Measurements from ENCODE around the gene SLC4A5.

The SLC4A5 gene

GRCh38 chr2:74307720-74308119, 35.5 kb downstream of the SLC4A5 start:
- DNase-seq, result no peak

DNA sequence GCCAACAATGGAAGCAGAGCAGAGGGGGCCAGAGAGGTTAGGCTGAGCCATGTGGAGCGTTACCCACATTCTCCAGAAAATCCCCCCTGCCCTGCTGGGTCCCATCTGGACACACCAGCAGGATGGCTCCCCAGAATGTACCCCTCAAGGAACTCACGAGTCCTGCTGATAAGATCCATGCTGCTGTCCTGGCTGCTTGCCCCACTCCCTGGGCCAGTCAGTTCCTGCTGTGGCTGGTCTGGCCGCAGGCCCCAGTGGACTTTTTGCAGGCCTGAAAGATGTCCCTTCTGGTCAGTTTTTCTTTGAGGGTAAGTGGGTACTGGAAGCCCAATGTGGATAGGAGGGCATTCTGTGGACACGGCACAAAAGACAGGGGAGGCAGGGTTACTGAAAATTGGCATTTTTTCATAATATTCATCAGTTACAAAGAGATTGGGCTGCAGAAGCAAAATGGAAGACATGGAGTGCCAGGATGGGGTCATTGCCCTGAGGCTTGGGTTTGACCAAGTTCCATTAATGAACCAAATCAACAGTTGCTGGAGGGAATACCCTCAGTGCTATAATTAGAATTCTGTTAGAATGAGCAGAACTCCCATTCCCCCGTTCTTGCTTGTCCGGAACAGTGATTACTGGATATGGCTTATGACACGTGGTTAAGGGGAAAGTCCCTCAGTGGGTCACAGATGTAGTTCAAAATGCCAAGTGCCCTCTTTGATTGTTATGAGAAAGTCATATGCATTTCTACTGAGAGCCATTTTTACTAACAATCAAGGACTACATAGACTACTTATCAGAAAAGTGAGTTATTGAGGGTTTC, 38.7 kb downstream of the SLC4A5 start:
- DNase-seq, result no peak

- no peak for DNase-seq
These were observed 40.4 kb downstream of the SLC4A5 start for GRCh38 chr2:74302865-74303264.

GRCh38 chr2:74301262-74301661, 42.0 kb downstream of the SLC4A5 start:
- no peak for DNase-seq

- no peak for DNase-seq
These were observed 42.7 kb downstream of the SLC4A5 start for GRCh38 chr2:74300506-74300905.

DNA sequence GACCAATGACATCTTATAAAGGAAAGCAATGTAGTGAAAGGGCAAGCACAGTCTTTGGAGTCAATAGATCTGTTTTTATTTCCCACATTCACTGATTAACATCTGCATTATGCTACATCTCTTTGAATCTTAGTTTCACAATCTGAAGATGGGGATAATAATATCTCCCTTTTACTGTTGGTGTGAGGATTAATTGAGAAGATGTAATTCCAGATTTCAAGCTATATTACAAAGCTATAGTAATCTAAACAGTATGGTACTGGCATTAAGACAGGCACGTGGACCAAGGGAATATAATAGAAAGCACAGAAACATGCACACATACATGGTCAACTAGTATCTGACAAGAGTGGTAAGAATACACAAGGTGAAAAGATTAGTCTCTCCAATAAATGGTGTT, 45.3 kb downstream of the SLC4A5 start:
- no peak for DNase-seq

- no peak for DNase-seq
These were observed 45.8 kb downstream of the SLC4A5 start for GRCh38 chr2:74297391-74297790.

DNA sequence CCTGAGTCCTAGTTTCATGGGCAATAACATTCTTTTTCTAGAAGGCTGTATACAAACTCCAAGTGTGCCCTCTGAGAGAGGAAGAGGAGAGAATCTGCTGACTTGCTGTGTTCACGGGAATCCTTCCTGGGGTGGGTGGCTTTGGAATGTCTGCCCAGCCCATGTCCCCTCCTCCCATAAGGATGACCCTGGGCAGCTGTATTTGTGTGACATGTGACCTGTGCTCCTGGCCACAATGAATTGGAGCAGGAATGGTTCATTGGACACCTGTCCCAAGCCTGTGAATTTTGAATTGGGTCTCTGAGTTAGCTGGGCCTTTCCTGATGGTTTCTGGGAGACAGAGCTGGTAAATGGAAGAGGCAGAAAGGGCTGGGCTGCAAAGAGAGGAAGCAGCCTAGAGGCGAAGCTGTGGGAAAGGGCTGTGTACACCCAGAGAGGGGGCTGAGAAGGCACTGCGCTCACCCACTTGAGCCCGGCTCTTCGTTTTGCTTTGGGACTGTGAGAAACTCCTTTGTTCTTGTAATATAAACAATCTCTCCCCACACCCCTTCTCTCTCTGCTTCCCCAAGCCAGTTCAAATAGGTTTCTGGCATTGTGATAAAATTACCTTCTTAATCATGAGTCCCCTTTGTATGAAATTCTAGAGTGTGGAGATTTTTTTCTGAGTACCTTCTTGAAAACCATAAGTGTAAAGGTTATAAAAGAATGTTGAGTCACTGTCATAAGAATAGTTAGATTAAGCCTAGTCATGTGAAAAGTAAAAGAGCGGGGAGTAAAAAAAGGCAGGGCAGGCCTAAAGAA, 49.8 kb downstream of the SLC4A5 start:
- no peak for DNase-seq

DNA sequence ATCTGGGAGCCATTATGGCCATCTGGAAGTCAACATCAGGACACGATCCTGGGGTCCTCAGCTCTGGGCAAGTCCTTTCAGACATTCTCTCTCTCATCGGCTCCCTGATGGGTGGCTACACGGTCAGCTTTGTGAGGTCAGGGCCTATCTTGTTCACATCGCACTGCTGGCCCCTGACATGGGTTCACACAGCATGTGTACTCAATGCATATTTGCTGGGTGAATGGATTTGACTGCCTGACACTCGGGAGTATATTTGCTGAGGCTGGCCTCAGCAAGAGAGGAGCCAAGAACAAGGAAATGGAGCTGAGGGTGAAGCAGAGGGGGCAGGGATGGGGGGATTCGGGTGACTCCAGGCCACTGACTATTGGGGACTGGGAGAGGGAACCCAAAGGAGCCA, 50.5 kb downstream of the SLC4A5 start:
- DNase-seq, result no peak

DNA sequence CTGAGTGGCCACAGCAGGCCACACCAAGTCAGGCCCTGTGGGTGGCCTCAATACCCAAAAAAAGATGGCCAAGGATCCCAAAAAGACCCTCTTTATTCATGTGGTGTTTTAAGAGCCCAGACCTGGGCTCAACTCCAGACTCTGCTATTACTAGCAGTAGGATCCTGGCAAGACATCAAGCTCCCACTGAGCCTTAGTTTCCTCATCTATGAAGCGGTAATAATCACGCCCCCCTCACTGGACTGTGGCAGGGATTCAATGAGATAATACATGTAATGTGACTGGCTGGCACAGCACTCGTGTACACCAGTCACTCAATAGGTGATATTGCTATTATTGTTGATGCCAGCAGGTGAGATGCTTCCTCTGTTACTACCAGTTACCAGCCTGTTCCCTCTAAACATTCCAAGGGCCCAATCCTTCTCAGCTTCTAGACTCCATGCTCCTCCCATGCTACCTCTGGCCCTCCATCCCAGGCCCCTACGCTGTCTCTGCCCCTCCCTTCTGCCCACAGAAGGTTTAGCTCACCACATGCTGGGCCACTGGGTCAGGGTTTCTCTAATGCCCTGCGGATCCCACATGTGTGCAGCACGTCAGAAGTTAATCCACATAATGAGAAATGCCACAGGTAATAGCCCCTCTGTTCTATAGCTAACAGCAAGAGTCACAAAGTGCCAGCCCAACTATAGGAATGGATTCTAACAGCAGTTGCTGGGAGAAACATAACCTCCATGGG, 51.2 kb downstream of the SLC4A5 start:
- no peak for DNase-seq

DNA sequence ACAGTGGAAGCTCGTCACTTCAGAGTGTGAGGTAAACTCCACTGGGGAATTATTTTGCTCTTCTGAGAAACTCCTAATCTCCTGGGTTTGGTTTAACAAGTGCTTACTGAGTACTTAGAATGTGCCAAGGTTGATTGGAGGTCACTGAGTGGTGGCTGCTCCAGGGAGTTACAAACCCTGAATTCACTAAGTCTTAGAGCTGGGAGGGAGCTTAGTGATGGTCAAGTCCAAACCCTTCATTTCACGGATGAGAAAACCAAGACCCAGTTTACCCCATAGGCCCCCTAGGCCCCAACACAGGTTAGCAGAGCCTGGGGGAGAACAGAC, 52.0 kb downstream of the SLC4A5 start:
- DNase-seq, result no peak

GRCh38 chr2:74290466-74291217, 52.6 kb downstream of the SLC4A5 start:
- no peak for DNase-seq

DNA sequence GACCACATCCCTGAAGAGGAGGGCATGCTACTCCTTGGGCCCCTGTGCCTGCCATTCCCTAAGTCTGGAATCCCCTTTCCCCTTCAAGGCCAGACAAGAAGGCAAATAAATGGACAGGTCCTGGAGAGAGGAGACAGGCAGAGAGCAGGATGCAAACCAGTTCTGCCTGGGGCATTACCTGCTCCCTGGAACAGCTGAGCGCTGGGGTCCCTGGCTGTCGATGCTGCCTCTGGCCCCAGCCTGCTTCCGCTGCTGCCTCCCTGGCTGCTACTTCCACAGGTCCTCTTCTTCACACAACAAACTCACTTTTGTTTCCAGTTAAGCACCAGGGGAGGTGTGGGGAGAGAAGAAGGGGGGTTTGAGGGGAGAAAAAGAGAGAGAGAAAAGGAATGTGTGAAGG, 53.1 kb downstream of the SLC4A5 start:
- no peak for DNase-seq

DNA sequence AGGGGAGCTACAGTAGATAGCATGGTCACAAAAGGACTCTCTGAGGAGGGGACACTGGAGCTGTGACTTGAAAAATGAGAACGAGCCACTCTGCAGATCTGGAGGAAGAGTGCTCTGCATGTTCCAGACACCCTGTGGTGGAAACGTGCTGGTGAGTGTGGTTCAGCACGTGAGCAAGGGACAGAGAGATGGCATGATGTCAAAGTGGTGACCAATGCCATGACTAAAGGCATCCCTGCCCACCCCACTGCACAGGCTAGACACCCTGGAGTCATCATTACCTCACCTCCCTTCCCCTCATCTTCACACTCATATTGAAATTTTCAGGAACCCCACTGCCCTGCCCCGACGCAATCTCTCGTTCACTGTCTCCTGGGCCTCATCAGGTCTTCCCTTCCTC, 56.5 kb downstream of the SLC4A5 start:
- DNase-seq, result no peak

DNA sequence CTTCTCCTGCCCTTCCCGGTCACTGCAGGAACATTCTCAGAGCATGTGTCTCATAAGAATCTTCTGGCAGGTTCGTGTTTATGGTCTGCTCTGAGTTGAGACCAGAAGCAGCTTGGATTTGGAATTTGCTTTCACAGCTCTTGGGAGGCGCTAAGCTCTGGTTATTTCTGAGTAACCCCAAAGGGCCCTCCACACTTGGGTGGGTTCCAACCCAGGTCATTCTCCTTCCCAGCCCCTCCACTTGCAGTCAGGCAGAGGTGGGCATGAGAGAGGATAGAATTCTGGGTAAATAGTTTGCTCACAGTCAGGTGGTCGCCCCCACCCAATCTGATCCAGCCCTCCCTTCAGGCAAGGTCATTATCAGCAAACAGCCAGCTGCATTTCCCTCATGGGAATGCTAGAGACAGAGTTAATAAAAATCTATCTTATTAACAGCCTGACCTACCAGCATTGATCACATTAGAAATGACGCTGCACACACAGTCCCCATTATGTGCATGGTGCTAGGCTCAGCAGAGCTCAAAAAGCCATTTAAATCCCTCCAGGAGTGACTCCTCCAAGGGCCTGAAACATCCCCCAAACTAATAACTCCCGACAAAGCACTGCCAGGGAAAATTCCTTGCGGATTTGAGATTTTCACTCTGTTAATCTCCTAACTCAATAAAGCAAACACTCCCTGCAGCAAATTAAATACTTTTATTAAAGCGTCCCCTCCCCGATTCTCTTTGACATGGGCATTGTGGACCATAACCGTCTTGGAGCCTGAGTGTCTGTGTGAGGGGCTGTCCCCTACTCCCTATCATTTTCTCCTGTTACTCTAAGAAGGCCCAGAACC, 61.9 kb downstream of the SLC4A5 start:
- DNase-seq, result no peak

- DNase-seq, result no peak
These were observed 64.5 kb downstream of the SLC4A5 start for GRCh38 chr2:74278694-74279093.

DNA sequence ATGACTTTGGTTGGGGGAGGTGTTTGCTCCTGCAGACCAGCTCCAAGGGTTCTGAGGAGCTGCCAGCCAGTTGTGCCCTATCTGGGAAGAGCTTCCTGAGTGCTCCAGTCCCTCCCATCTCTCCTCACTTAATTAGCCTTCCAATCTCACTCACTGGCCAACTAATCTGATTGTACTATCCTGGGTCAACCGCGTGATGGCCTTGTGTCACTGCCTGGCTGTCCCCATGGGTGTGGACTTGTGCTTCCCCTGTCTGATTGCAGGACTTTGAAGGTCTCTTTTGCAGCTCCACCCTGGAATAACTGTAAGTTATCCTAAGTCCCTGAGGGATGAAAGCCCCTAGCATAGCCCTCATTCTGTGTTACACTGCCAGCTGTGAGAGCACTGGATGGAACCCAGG, 65.0 kb downstream of the SLC4A5 start:
- DNase-seq, result no peak

DNA sequence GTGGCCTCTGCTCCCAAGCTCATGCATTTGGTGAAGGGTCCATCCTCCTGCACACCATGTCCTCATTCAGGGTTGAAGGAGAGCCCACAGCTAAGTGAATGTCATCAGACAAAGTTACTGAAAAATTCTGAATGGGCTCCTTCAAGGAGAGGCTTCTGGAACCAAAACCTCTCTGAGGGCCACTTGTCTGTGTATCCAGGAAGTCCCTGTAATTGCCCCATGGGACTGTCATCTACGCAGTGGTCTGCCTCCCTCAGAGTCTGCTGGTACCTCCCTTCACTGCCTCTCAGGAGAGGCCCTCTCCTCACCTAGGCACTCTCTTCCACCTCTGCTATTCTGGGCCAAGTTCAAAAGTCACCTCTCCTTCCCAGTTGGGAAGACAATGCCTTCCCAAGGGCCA, 68.0 kb downstream of the SLC4A5 start:
- DNase-seq, result no peak

GRCh38 chr2:74269667-74270066, 73.5 kb downstream of the SLC4A5 start:
- no peak for DNase-seq

GRCh38 chr2:74267068-74267467, 76.1 kb downstream of the SLC4A5 start:
- DNase-seq, result peak; percentile 46

- no peak for DNase-seq
These were observed 78.9 kb downstream of the SLC4A5 start for GRCh38 chr2:74264281-74264680.

DNA sequence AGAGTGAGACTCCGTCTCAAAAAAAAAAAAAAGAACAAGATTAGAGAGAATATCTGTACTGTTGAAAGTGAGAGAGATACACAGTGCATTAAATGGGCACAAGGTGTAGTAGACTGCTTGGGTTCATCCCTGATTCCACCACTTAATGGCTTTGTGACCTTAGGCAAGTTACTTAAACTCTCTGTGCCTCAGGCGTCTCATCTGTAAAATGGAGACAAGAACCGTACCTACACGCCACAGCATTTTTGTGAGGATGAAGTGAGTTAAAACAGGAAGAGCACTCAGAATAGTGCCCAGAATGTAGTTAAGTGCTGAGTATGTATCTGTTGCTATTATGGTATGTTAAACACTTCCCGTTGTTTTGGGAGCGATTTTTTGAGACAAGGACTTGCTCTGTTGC, 80.5 kb downstream of the SLC4A5 start:
- no peak for DNase-seq

Measured in 8988T (cell line).